AML-193 (cell line): ENCODE results near the gene CHAF1A.

ENCODE experiments used
- DNase-seq, 2 experiments: peaks; one replicate each; lab custom pipeline; 2025; lab: John Stamatoyannopoulos, UW

The CHAF1A gene

GRCh38 chr19:4380254-4380727 is 22.1 kb upstream of the CHAF1A start:
- no peak for DNase-seq

- no peak for DNase-seq
These were observed 17.0 kb upstream of the CHAF1A start for GRCh38 chr19:4385291-4386040.

GRCh38 chr19:4386041-4386782 is 16.2 kb upstream of the CHAF1A start:
- no peak for DNase-seq

- no peak for DNase-seq
These were observed 13.9 kb upstream of the CHAF1A start for GRCh38 chr19:4388337-4389063.

GRCh38 chr19:4389064-4389375 is 13.4 kb upstream of the CHAF1A start:
- DNase-seq: no peak

- no peak for DNase-seq
These were observed 12.9 kb upstream of the CHAF1A start for GRCh38 chr19:4389511-4390016.

- no peak for DNase-seq
These were observed 12.3 kb upstream of the CHAF1A start for GRCh38 chr19:4390017-4390566.

- DNase-seq: no peak
These were observed 11.7 kb upstream of the CHAF1A start for GRCh38 chr19:4390567-4391305.

GRCh38 chr19:4391306-4391693 is 11.1 kb upstream of the CHAF1A start:
- no peak for DNase-seq

GRCh38 chr19:4391701-4392483 is 10.5 kb upstream of the CHAF1A start:
- no peak for DNase-seq

- no peak for DNase-seq
These were observed 8.4 kb upstream of the CHAF1A start for GRCh38 chr19:4393947-4394590.

- no peak for DNase-seq
These were observed 5.3 kb upstream of the CHAF1A start for GRCh38 chr19:4396949-4397783.

GRCh38 chr19:4399812-4400134 is 2.7 kb upstream of the CHAF1A start:
- DNase-seq: peak; percentile 17 to 24

- DNase-seq: peak; percentile 85 to 92
These were observed 2.1 kb upstream of the CHAF1A start, which contains the start of gene SH3GL1 for GRCh38 chr19:4400135-4400936. TSS of gene SH3GL1 (minus strand) at chr19:4400547. CDS start at chr19:4400368, 179 bp downstream.

GRCh38 chr19:4401769-4402170 is 670 bp upstream of the CHAF1A start:
- no peak for DNase-seq

GRCh38 chr19:4403005-4403761 is 743 bp downstream of the CHAF1A start:
- DNase-seq: no peak

- DNase-seq: no peak
These were observed 3.5 kb downstream of the CHAF1A start for GRCh38 chr19:4405977-4406376.

- no peak for DNase-seq
These were observed 4.2 kb downstream of the CHAF1A start for GRCh38 chr19:4406626-4407025.
